Omental fat pad (tissue), 4 donors: ENCODE results near the gene CC2D2B. TPM values are rescaled to one million over a fixed set of nuclear protein-coding genes. Genes with fewer than 3 reads are reported as not detected.

ENCODE experiments used
- ATAC-seq: fragments of 150-250 bp; one replicate; pipeline ENCODE4 v1.9.1; 2016; ENCODE audit warnings: mild to moderate bottlenecking, moderate library complexity; ENCODE audit not compliant: low FRiP score
- DNase-seq: peaks from one replicate; pipeline ENCODE4 v3.0.0-alpha.2; 2019; ENCODE audit warnings: low spot score
- CTCF ChIP-seq, 3 donors: fragments of 450-650 bp; IDR thresholded peaks; one replicate each; pipeline ENCODE4 v1.5.1; 2016 to 2017; ENCODE audit warnings: antibody characterized with exemption in 3 of 3, mild to moderate bottlenecking in 3 of 3, moderate library complexity in 2 of 3
- total RNA-seq, 4 donors: library from RNA; depleted of rRNA; stranded (reverse); fragments of >200 nt; gene quantifications; one replicate each; pipeline ENCODE4 v1.1.0, GENCODE V29; 2016

Gene CC2D2B
- total RNA-seq, 4 donors from 2014 or later = 0.56 to 2.9 (median 1.9) TPM

- ATAC-seq (no peak), DNase-seq (no peak)
- TF ChIP-seq CTCF (IDR thresholded peaks at IDR 0.05) = no peak
Measured at GRCh38 chr10:95920798-95921426, 13.1 kb downstream of the CC2D2B start.

- no peak for TF ChIP-seq CTCF (IDR thresholded peaks at IDR 0.05)
- DNase-seq = no peak
- ATAC-seq = no peak
Measured at GRCh38 chr10:95925033-95925432, 17.3 kb downstream of the CC2D2B start.

- TF ChIP-seq CTCF (IDR thresholded peaks at IDR 0.05) = no peak
- no peak for ATAC-seq
- no peak for DNase-seq
Measured at GRCh38 chr10:95935429-95935828, 27.7 kb downstream of the CC2D2B start.

- ATAC-seq (no peak), DNase-seq (no peak)
- no peak for TF ChIP-seq CTCF (IDR thresholded peaks at IDR 0.05)
Measured at GRCh38 chr10:95941115-95941514, 33.3 kb downstream of the CC2D2B start.

- ATAC-seq = no peak
- TF ChIP-seq CTCF (IDR thresholded peaks at IDR 0.05) = no peak
- no peak for DNase-seq
Measured at GRCh38 chr10:95963202-95963990, 55.6 kb downstream of the CC2D2B start.

GRCh38 chr10:95963991-95964389 is 56.2 kb downstream of the CC2D2B start:
- no peak for DNase-seq
- no peak for ATAC-seq
- TF ChIP-seq CTCF (IDR thresholded peaks at IDR 0.05) = no peak

GRCh38 chr10:95964756-95965155 is 57.0 kb downstream of the CC2D2B start:
- no peak for ATAC-seq
- no peak for DNase-seq
- no peak for TF ChIP-seq CTCF (IDR thresholded peaks at IDR 0.05)
